GM12874 (cell line): ENCODE measurements around the gene MPLKIP.

ENCODE experiments used
- CTCF ChIP-seq: IDR thresholded peaks from 2 replicates; pipeline ENCODE4 v1.5.1; 2011; ENCODE audit warnings: low read depth, mild to moderate bottlenecking, control low read depth, low read length, moderate library complexity; ENCODE audit not compliant: insufficient read depth

Gene MPLKIP

GRCh38 chr7:40077849-40078248, 56.6 kb downstream of the MPLKIP start:
- TF ChIP-seq CTCF = no peak
